Prostate gland (tissue), 2 donors: ENCODE data around the gene KDM1A.

ENCODE experiments used
- POLR2A ChIP-seq: fragments of 450-650 bp; IDR thresholded peaks from one replicate; pipeline ENCODE4 v1.6.1; 2016; ENCODE audit warnings: antibody characterized with exemption, mild to moderate bottlenecking
- POLR2AphosphoS5 ChIP-seq: sonication (generic); formaldehyde crosslinking; IDR thresholded peaks from one replicate; pipeline ENCODE4 v1.6.1; 2017; ENCODE audit warnings: antibody characterized with exemption
- TF ChIP-seq, protein P1 (sequence below), 4 experiments: fragments of 200-600 bp in 2 of 4; fragments of 450-650 bp in 2 of 4; sonication (generic) in 2 of 4; IDR thresholded peaks; 1 replicate in 3 of 4; 2 replicates in 1 of 4; pipeline ENCODE4 v1.5.1; 2016 to 2019; ENCODE audit warnings: antibody characterized with exemption in 4 of 4, mild to moderate bottlenecking in 2 of 4, moderate library complexity in 2 of 4

DNA sequence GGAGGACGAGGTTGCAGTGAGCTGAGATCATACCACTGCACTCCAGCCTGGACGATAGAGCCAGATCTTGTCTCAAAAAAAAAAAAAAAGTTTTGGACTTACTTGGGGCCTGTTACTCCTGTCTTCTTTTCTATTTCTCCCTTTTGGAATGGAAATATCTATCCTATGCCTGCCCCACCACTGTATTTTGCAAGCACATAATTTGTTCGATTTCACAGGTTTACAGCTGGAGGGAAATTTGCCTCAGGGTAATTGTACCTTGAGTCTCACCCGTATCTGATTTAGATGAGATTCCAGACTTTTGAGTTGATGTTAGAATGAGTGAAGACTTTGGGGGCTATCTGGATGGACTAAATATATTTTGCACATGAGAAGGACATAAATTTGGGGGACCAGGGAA lies 12.2 kb upstream of the KDM1A start:
- no peak for TF ChIP-seq POLR2A
- TF ChIP-seq, protein P1, sequence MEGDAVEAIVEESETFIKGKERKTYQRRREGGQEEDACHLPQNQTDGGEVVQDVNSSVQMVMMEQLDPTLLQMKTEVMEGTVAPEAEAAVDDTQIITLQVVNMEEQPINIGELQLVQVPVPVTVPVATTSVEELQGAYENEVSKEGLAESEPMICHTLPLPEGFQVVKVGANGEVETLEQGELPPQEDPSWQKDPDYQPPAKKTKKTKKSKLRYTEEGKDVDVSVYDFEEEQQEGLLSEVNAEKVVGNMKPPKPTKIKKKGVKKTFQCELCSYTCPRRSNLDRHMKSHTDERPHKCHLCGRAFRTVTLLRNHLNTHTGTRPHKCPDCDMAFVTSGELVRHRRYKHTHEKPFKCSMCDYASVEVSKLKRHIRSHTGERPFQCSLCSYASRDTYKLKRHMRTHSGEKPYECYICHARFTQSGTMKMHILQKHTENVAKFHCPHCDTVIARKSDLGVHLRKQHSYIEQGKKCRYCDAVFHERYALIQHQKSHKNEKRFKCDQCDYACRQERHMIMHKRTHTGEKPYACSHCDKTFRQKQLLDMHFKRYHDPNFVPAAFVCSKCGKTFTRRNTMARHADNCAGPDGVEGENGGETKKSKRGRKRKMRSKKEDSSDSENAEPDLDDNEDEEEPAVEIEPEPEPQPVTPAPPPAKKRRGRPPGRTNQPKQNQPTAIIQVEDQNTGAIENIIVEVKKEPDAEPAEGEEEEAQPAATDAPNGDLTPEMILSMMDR (IDR thresholded peaks at IDR 0.05): no peak
- no peak for TF ChIP-seq POLR2AphosphoS5
